Measurements from ENCODE around the gene CYP2S1. TPM values are rescaled to one million over a fixed set of nuclear protein-coding genes. Genes with fewer than 3 reads are reported as not detected.

The CYP2S1 gene
- total RNA-seq, 1 donor from 2014 or later: 11.1 TPM

DNA sequence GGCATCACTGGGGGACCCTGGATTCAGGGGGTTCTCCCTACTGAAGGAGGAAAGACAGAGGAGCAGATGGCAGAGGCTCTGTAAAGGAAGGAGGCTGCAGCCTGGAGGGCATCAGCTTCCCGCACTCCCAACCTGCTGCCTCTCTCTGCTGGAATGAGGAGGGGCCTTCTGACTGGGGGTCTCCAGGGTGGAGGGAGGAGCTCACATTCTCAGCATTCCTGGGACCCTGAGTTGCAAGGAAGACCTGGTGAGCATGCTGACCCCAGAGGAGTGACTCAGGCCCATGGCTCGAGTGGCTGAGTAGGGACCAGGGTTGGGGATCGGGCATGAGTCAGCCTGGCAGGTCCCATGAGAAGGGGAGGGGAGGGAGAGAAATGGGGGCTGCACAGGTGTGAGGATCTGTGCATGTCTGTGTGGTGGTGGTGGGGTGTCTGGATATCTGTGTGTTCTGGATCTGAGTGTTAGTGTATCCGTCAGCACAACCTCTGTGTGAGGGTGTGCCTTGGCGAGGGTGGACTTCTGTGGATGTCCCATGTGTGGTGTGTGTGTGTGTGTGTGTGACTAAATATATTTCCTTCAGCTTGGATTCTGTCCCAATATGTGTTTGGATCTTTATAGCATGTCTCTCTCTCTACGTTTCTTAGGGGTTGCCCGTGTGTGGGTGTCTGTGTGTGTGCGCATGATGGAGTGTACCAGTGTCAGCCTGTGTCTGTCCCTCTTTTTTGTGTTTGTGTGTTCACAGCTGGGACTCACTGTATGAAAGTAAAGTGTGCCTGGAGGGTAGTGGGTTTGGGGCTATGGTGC, 30.6 kb downstream of the CYP2S1 start:
- Histone ChIP-seq H4K20me1 (ENCODE audit: insufficient read depth, low read length) (peaks cover 2% of the 10 kb centered on the region), H3K36me3 (ENCODE audit: insufficient read depth, low read length) (peaks cover 21% of the 10 kb centered on the region), H3K27ac (ENCODE audit: low read depth, low read length) (peak overlapping the region; percentile 98), H3K79me2 (ENCODE audit: insufficient read depth, low read length) (peaks cover 70% of the 10 kb centered on the region), H3K9me3 (ENCODE audit: insufficient read depth, low read depth, low read length) (no peaks in the 10 kb centered on the region), H3K4me3 (ENCODE audit: insufficient read depth, low read depth, low read length) (peak overlapping the region; percentile 43), H3K4me2 (ENCODE audit: low read length) (peak overlapping the region; percentile 84), H2AFZ (ENCODE audit: low read depth, low read length) (no peak overlapping the region), H3K27me3 (ENCODE audit: insufficient read depth, low read length) (no peaks in the 10 kb centered on the region), H3K4me1 (ENCODE audit: insufficient read depth, low read length) (peaks cover 64% of the 10 kb centered on the region), H3K9ac (ENCODE audit: low read length) (peak overlapping the region; percentile 81)
- FAIRE-seq: peak; percentile 52
- peaks cover 51% of the 10 kb centered on the region for H3K4me1 Mint-ChIP-seq (ENCODE audit: low read depth, unreplicated experiment)
- TF ChIP-seq, protein P1, sequence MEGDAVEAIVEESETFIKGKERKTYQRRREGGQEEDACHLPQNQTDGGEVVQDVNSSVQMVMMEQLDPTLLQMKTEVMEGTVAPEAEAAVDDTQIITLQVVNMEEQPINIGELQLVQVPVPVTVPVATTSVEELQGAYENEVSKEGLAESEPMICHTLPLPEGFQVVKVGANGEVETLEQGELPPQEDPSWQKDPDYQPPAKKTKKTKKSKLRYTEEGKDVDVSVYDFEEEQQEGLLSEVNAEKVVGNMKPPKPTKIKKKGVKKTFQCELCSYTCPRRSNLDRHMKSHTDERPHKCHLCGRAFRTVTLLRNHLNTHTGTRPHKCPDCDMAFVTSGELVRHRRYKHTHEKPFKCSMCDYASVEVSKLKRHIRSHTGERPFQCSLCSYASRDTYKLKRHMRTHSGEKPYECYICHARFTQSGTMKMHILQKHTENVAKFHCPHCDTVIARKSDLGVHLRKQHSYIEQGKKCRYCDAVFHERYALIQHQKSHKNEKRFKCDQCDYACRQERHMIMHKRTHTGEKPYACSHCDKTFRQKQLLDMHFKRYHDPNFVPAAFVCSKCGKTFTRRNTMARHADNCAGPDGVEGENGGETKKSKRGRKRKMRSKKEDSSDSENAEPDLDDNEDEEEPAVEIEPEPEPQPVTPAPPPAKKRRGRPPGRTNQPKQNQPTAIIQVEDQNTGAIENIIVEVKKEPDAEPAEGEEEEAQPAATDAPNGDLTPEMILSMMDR (IDR thresholded peaks at IDR 0.05; ENCODE audit: insufficient read depth, low read depth, low read length): no peak
- no peak for TF ChIP-seq EZH2 (IDR thresholded peaks at IDR 0.05; ENCODE audit: insufficient read depth, low read length)
- H3K36me3 Mint-ChIP-seq (ENCODE audit: low read depth, unreplicated experiment): peaks cover 27% of the 10 kb centered on the region
- peak; percentile 93 for DNase-seq (ENCODE audit: low read depth)
- H3K27me3 Mint-ChIP-seq (ENCODE audit: low read depth, unreplicated experiment): no peaks in the 10 kb centered on the region
- peak overlapping the region; percentile 97 for H3K27ac Mint-ChIP-seq (ENCODE audit: unreplicated experiment)
- peak overlapping the region; percentile 79 for H3K4me3 Mint-ChIP-seq (ENCODE audit: unreplicated experiment)
- no peaks in the 10 kb centered on the region for H3K9me3 Mint-ChIP-seq (ENCODE audit: unreplicated experiment)

DNA sequence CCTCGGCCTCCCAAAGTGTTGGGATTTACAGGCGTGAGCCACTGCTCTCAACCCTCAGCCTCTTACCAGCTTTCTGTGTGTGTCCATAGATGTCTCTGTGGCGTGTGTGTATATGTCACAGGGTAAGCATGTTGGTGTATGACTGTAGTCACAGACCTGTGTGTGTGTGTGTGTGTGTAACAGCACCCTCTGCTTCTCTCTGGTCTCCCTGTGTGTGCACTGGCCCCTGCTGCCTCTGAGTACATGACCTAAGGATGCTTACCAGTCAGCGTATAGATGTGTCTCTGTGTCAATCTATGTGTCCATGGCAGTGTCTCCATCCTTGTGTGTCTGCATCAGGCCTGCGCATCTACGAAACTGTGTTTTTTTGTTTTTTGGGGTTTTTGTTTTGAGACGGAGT, 31.6 kb downstream of the CYP2S1 start:
- H3K36me3 ChIP-seq (ENCODE audit: insufficient read depth, low read length): peaks cover 23% of the 10 kb centered on the region
- H3K4me3 Mint-ChIP-seq (ENCODE audit: unreplicated experiment): no peak overlapping the region
- TF ChIP-seq, protein P1 (IDR thresholded peaks at IDR 0.05; ENCODE audit: insufficient read depth, low read depth, low read length): no peak
- H3K27me3 Mint-ChIP-seq (ENCODE audit: low read depth, unreplicated experiment): no peaks in the 10 kb centered on the region
- no peak for FAIRE-seq
- peaks cover 67% of the 10 kb centered on the region for H3K4me1 ChIP-seq (ENCODE audit: insufficient read depth, low read length)
- H3K4me3 ChIP-seq (ENCODE audit: insufficient read depth, low read depth, low read length): no peak overlapping the region
- H3K27ac Mint-ChIP-seq (ENCODE audit: unreplicated experiment): peak overlapping the region; percentile 97
- peak overlapping the region; percentile 98 for H3K27ac ChIP-seq (ENCODE audit: low read depth, low read length)
- H3K9me3 Mint-ChIP-seq (ENCODE audit: unreplicated experiment): no peaks in the 10 kb centered on the region
- peaks cover 65% of the 10 kb centered on the region for H3K79me2 ChIP-seq (ENCODE audit: insufficient read depth, low read length)
- H3K36me3 Mint-ChIP-seq (ENCODE audit: low read depth, unreplicated experiment): peaks cover 28% of the 10 kb centered on the region
- no peaks in the 10 kb centered on the region for H3K27me3 ChIP-seq (ENCODE audit: insufficient read depth, low read length)
- peaks cover 52% of the 10 kb centered on the region for H3K4me1 Mint-ChIP-seq (ENCODE audit: low read depth, unreplicated experiment)
- DNase-seq (ENCODE audit: low read depth): no peak
- H3K4me2 ChIP-seq (ENCODE audit: low read length): peak overlapping the region; percentile 84
- no peak overlapping the region for H2AFZ ChIP-seq (ENCODE audit: low read depth, low read length)
- H3K9me3 ChIP-seq (ENCODE audit: insufficient read depth, low read depth, low read length): no peaks in the 10 kb centered on the region
- H3K9ac ChIP-seq (ENCODE audit: low read length): peak overlapping the region; percentile 81
- peaks cover 2% of the 10 kb centered on the region for H4K20me1 ChIP-seq (ENCODE audit: insufficient read depth, low read length)
